NB4 (cell line): Measurements from ENCODE around the gene PLBD2.

ENCODE experiments used
- POLR2A ChIP-seq: IDR thresholded peaks from 2 replicates; pipeline ENCODE4 v1.6.1; 2011; ENCODE audit warnings: mild to moderate bottlenecking; ENCODE audit not compliant: insufficient read length; ENCODE audit errors: extremely low read depth
- TF ChIP-seq, protein P1 (sequence below): IDR thresholded peaks from 2 replicates; pipeline ENCODE4 v1.6.1; 2011; ENCODE audit warnings: low read depth, low read length

DNA sequence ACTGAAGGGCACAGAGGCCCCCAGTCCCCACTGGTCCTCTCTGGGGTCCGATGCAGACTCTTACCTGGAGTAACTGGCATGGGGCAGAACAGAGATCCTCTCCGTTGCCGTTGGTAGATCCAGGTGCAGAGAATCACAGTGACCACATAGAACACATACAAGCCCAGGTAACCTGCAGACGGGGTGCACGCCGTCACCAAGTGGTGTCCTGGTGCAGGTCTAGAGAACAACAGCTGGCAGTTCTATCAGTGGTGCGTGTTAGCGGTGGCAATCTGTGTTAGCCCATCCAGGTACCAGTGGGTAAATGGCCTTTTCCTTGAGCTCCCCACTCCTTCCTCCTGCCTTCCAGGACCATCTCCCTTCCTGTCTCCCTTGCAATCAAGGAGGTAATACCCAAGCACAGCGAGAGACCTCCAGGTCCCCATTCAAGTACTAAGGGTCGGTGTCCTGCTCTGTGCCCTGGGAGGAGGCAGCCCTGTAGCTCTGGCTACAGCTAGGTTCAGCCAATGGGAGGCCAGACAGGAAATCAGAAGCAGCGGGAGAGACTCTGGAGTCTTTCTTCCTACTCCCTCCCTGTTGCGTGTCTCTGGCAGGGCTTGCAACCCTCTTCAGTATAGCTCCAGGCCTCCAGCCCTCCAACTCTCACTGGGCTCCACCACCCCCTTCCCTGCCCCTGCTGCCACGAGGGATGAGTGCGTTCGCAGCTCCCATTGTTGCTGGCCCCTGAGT is 39.3 kb upstream of the PLBD2 start:
- no peak for TF ChIP-seq POLR2A
- TF ChIP-seq, protein P1, sequence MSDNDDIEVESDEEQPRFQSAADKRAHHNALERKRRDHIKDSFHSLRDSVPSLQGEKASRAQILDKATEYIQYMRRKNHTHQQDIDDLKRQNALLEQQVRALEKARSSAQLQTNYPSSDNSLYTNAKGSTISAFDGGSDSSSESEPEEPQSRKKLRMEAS, result no peak
